GM12878 (cell line): ENCODE results near the gene TRIM47.

Source experiments
- ATF7 ChIP-seq: fragments of 450-650 bp; IDR thresholded peaks from 2 replicates; pipeline ENCODE4 v1.6.1; 2016; ENCODE audit warnings: low read depth, mild to moderate bottlenecking
- BHLHE40 ChIP-seq, 2 experiments: fragments of 450-650 bp in 1 of 2; IDR thresholded peaks; 2 replicates each; pipeline ENCODE4 v1.6.1; 2011 to 2017; ENCODE audit warnings: low read depth in 2 of 2, borderline replicate concordance in 1 of 2, improper control_type of control experiment in 1 of 2, low read length in 1 of 2, mild to moderate bottlenecking in 1 of 2
- CTCF ChIP-seq, 3 experiments: IDR thresholded peaks in 2 of 3; conservative IDR thresholded peaks in 1 of 3; 2 replicates each; pipeline ENCODE4 v1.5.1; 2011; ENCODE audit warnings: low read depth in 3 of 3, low read length in 3 of 3, mild to moderate bottlenecking in 3 of 3, control low read depth in 2 of 3, moderate library complexity in 2 of 3, inconsistent platforms in 1 of 3, mixed read lengths in 1 of 3; ENCODE audit not compliant: control insufficient read depth in 2 of 3, insufficient read depth in 1 of 3; ENCODE audit errors: extremely low read depth in 1 of 3
- E2F4 ChIP-seq: IDR thresholded peaks from 2 replicates; pipeline ENCODE4 v1.6.1; 2012; ENCODE audit warnings: low read depth, low read length, improper control_type of control experiment
- MAX ChIP-seq: IDR thresholded peaks from 2 replicates; pipeline ENCODE4 v1.6.1; 2012; ENCODE audit warnings: low read depth, low read length, improper control_type of control experiment
- MEF2A ChIP-seq: IDR thresholded peaks from 2 replicates; pipeline ENCODE4 v1.6.1; 2011; ENCODE audit warnings: low read depth, mild to moderate bottlenecking, low read length, moderate library complexity; ENCODE audit not compliant: insufficient read depth
- MYC ChIP-seq: IDR thresholded peaks from 2 replicates; pipeline ENCODE4 v1.6.1; 2011; ENCODE audit warnings: mild to moderate bottlenecking, low read length, moderate library complexity, inconsistent platforms; ENCODE audit not compliant: insufficient read depth, insufficient replicate concordance, insufficient read length, severe bottlenecking
- POLR2A ChIP-seq: IDR thresholded peaks from 2 replicates; pipeline ENCODE4 v1.6.1; 2011; ENCODE audit warnings: low read depth, mild to moderate bottlenecking, low read length
- SIX5 ChIP-seq: IDR thresholded peaks from 2 replicates; pipeline ENCODE4 v1.6.1; 2011; ENCODE audit warnings: mild to moderate bottlenecking, low read depth, low read length, moderate library complexity; ENCODE audit not compliant: severe bottlenecking

GRCh38 chr17:75909812-75910274 is 31.5 kb upstream of the TRIM47 start:
- no peak for TF ChIP-seq ATF7
- TF ChIP-seq MAX = no peak
- no peak for TF ChIP-seq SIX5
- TF ChIP-seq MEF2A = no peak
- TF ChIP-seq POLR2A = no peak
- TF ChIP-seq CTCF (IDR thresholded peaks at IDR 0.05 in 2 of 3, conservative IDR thresholded peaks at IDR 0.05 in 1 of 3; ENCODE audit: control insufficient read depth in 2 of 3, extremely low read depth in 1 of 3, insufficient read depth in 1 of 3, low read depth in 3 of 3, low read length in 3 of 3) = no peak
- TF ChIP-seq MYC = no peak
- TF ChIP-seq E2F4 = no peak
- no peak for TF ChIP-seq BHLHE40 (IDR thresholded peaks at IDR 0.05; ENCODE audit: borderline replicate concordance in 1 of 2, low read depth in 2 of 2, low read length in 1 of 2)
